Natural killer cell (primary cell): ENCODE measurements around the gene DPRX. TPM values are rescaled to one million over a fixed set of nuclear protein-coding genes. Genes with fewer than 3 reads are reported as not detected.

ENCODE experiments used
- ATAC-seq, 3 donors: fragments of 150-1000 bp in 2 of 3; fragments of 200-7000 bp in 1 of 3; cut with Tn5 transposase; 1 replicate in 1 of 3; 2 replicates in 2 of 3; pipeline ENCODE4 v1.10.0; 2021; ENCODE audit warnings: mild to moderate bottlenecking in 2 of 3, moderate library complexity in 2 of 3
- DNase-seq, 2 donors: peaks; one replicate each; pipeline versions ENCODE4 v3.0.0 to v3.0.0-alpha.2; 2013 to 2021; ENCODE audit warnings: mixed read lengths in 1 of 2
- H3K27ac ChIP-seq: one replicate; pipeline ENCODE4 v1.5.1; 2013; ENCODE audit warnings: mild to moderate bottlenecking, low read length
- H3K27me3 ChIP-seq: one replicate; pipeline ENCODE4 v1.6.1; 2013; ENCODE audit warnings: low read length; ENCODE audit not compliant: control insufficient read depth, insufficient read depth
- H3K36me3 ChIP-seq: one replicate; pipeline ENCODE4 v1.6.1; 2013; ENCODE audit warnings: low read length; ENCODE audit not compliant: control insufficient read depth, insufficient read depth
- H3K4me1 ChIP-seq: one replicate; pipeline ENCODE4 v1.6.1; 2013; ENCODE audit warnings: low read length; ENCODE audit not compliant: control insufficient read depth, insufficient read depth
- H3K4me3 ChIP-seq: one replicate; pipeline ENCODE4 v1.5.1; 2013; ENCODE audit warnings: low read length
- H3K9me3 ChIP-seq: one replicate; pipeline ENCODE4 v1.6.1; 2013; ENCODE audit warnings: low read length; ENCODE audit not compliant: control insufficient read depth, insufficient read depth
- H3K27ac Mint-ChIP-seq, 2 donors: one replicate each; pipeline ENCODE4 v1.8.0; 2022; ENCODE audit warnings: mild to moderate bottlenecking in 2 of 2, mixed read lengths in 2 of 2, moderate library complexity in 1 of 2
- H3K27me3 Mint-ChIP-seq, 2 donors: one replicate each; pipeline ENCODE4 v1.8.0; 2022; ENCODE audit warnings: low read depth in 2 of 2, mixed read lengths in 2 of 2
- H3K36me3 Mint-ChIP-seq: one replicate; pipeline ENCODE4 v1.8.0; 2022; ENCODE audit warnings: mixed read lengths
- H3K4me1 Mint-ChIP-seq, 2 donors: one replicate each; pipeline ENCODE4 v1.8.0; 2022; ENCODE audit warnings: mixed read lengths in 2 of 2
- H3K4me3 Mint-ChIP-seq: one replicate; pipeline ENCODE4 v1.8.0; 2022; ENCODE audit warnings: mild to moderate bottlenecking, moderate library complexity, mixed read lengths
- H3K9me3 Mint-ChIP-seq, 2 donors: one replicate each; pipeline ENCODE4 v1.8.0; 2022; ENCODE audit warnings: mixed read lengths in 2 of 2
- CTCF ChIP-seq: fragments of 200-600 bp; IDR thresholded peaks from one replicate; pipeline ENCODE4 v1.8.0; 2022; ENCODE audit warnings: antibody characterized with exemption
- WGBS: methylation state at CpG from one replicate; pipeline ENCODE4 v1.1.7; 2013; ENCODE audit warnings: missing lambda C conversion rate; ENCODE audit not compliant: insufficient coverage; 5-methylcytosine and 5-hydroxymethylcytosine counted together
- intact Hi-C: fragments of 100-400 bp; cut with micrococcal nuclease; formaldehyde crosslinking; loops from one replicate; pipeline ENCODE4 v1.14.2; 2022
- total RNA-seq, 4 donors: library from RNA; stranded (reverse); fragments of 120-200 nt in 1 of 4; gene quantifications; one replicate each; pipeline versions ENCODE4 v1.2.3 to v1.2.4, GENCODE V29; 2013 to 2022

Gene DPRX
- total RNA-seq, 3 donors from 2014 or later (not counting 1 experiment from before 2014, with no cell fraction given), result not detected

GRCh38 chr19:53644061-53644816, 12.4 kb downstream of the DPRX start:
- no peak overlapping the region for H3K4me3 ChIP-seq
- H3K9me3 ChIP-seq, result peaks cover 17% of the 10 kb centered on the region
- no peak for TF ChIP-seq CTCF
- ATAC-seq (no peak), DNase-seq (no peak)
- WGBS, result 96% methylated on average over 3 of the region's 4 CpGs
- no peaks in the 10 kb centered on the region for H3K27me3 ChIP-seq
- H3K36me3 ChIP-seq, result no peaks in the 10 kb centered on the region
- H3K27ac ChIP-seq, result no peak overlapping the region
- Mint-ChIP-seq H3K4me3 (no peak overlapping the region), H3K4me1 (no peaks in the 10 kb centered on the region), H3K27me3 (peaks cover 0 to 2% of the 10 kb centered on the region in 2 donors), H3K27ac (no peak overlapping the region), H3K36me3 (no peaks in the 10 kb centered on the region), H3K9me3 (no peaks in the 10 kb centered on the region)
- intact Hi-C loops, result no loop called here
- no peaks in the 10 kb centered on the region for H3K4me1 ChIP-seq

GRCh38 chr19:53646144-53646543, 14.3 kb downstream of the DPRX start:
- WGBS, result no CpG with 5 or more reads among the region's 2 CpGs
- H3K27ac Mint-ChIP-seq, result no peak overlapping the region
- Histone ChIP-seq H3K27ac (no peak overlapping the region), H3K36me3 (no peaks in the 10 kb centered on the region), H3K4me1 (no peaks in the 10 kb centered on the region), H3K27me3 (no peaks in the 10 kb centered on the region), H3K9me3 (peaks cover 28% of the 10 kb centered on the region), H3K4me3 (no peak overlapping the region)
- H3K27me3 Mint-ChIP-seq, result peaks cover 0 to 2% of the 10 kb centered on the region in 2 donors
- H3K9me3 Mint-ChIP-seq, result no peaks in the 10 kb centered on the region
- no peak overlapping the region for H3K4me3 Mint-ChIP-seq
- TF ChIP-seq CTCF, result no peak
- H3K36me3 Mint-ChIP-seq, result no peaks in the 10 kb centered on the region
- ATAC-seq (no peak), DNase-seq (no peak)
- intact Hi-C loops, result no loop called here
- no peaks in the 10 kb centered on the region for H3K4me1 Mint-ChIP-seq

GRCh38 chr19:53647350-53647749, 15.6 kb downstream of the DPRX start:
- intact Hi-C loops, result no loop called here
- peaks cover 0 to 2% of the 10 kb centered on the region in 2 donors for H3K27me3 Mint-ChIP-seq
- DNase-seq (no peak), ATAC-seq (no peak)
- no peak overlapping the region for H3K27ac Mint-ChIP-seq
- H3K36me3 ChIP-seq, result no peaks in the 10 kb centered on the region
- H3K4me3 ChIP-seq, result no peak overlapping the region
- H3K9me3 Mint-ChIP-seq, result no peaks in the 10 kb centered on the region
- WGBS, result 91% methylated on average over 13 of the region's 13 CpGs
- peaks cover 36% of the 10 kb centered on the region for H3K9me3 ChIP-seq
- no peak overlapping the region for H3K4me3 Mint-ChIP-seq
- H3K4me1 ChIP-seq, result no peaks in the 10 kb centered on the region
- no peak for TF ChIP-seq CTCF
- H3K4me1 Mint-ChIP-seq, result no peaks in the 10 kb centered on the region
- H3K27ac ChIP-seq, result no peak overlapping the region
- H3K27me3 ChIP-seq, result no peaks in the 10 kb centered on the region
- H3K36me3 Mint-ChIP-seq, result no peaks in the 10 kb centered on the region

- DNase-seq (no peak), ATAC-seq (no peak)
- H3K27ac Mint-ChIP-seq, result no peak overlapping the region
- Histone ChIP-seq H3K9me3 (peaks cover 39% of the 10 kb centered on the region), H3K4me1 (no peaks in the 10 kb centered on the region), H3K36me3 (no peaks in the 10 kb centered on the region), H3K4me3 (no peak overlapping the region), H3K27ac (no peak overlapping the region), H3K27me3 (no peaks in the 10 kb centered on the region)
- no peaks in the 10 kb centered on the region for H3K36me3 Mint-ChIP-seq
- no peaks in the 10 kb centered on the region for H3K4me1 Mint-ChIP-seq
- H3K9me3 Mint-ChIP-seq, result no peaks in the 10 kb centered on the region
- intact Hi-C loops, result no loop called here
- 95% methylated on average over 33 of the region's 33 CpGs for WGBS
- H3K27me3 Mint-ChIP-seq, result peaks cover 0 to 2% of the 10 kb centered on the region in 2 donors
- TF ChIP-seq CTCF, result no peak
- H3K4me3 Mint-ChIP-seq, result no peak overlapping the region
Measured at GRCh38 chr19:53647792-53648191, 16.0 kb downstream of the DPRX start.
